Gastroesophageal sphincter (tissue), 4 donors: ENCODE results near the gene PHF2. TPM values are rescaled to one million over a fixed set of nuclear protein-coding genes. Genes with fewer than 3 reads are reported as not detected.

Experiments used
- ATAC-seq: fragments of 150-250 bp; one replicate; pipeline ENCODE4 v1.9.1; 2016; ENCODE audit warnings: mild to moderate bottlenecking, moderate library complexity
- H3K27ac ChIP-seq, 4 donors: fragments of 200-600 bp; sonication (generic) in 3 of 4; 1 replicate in 3 of 4; 2 replicates in 1 of 4; pipeline ENCODE4 v1.5.1; 2016 to 2019
- H3K27me3 ChIP-seq: fragments of 200-600 bp; sonication (generic); one replicate; pipeline ENCODE4 v1.5.1; 2019
- H3K36me3 ChIP-seq, 2 donors: fragments of 200-600 bp; sonication (generic); one replicate each; pipeline ENCODE4 v1.5.1; 2019; ENCODE audit warnings: control low read depth in 1 of 2
- H3K4me1 ChIP-seq, 3 donors: fragments of 200-600 bp; sonication (generic); 1 replicate in 2 of 3; 2 replicates in 1 of 3; pipeline ENCODE4 v1.5.1; 2016 to 2019; ENCODE audit warnings: control low read depth in 2 of 3
- H3K4me3 ChIP-seq, 2 donors: fragments of 200-600 bp; sonication (generic); one replicate each; pipeline ENCODE4 v1.5.1; 2019; ENCODE audit warnings: mild to moderate bottlenecking in 1 of 2, moderate library complexity in 1 of 2
- H3K9me3 ChIP-seq, 3 donors: fragments of 200-600 bp; sonication (generic); one replicate each; pipeline ENCODE4 v1.5.1; 2017 to 2019; ENCODE audit warnings: control low read depth in 2 of 3
- CTCF ChIP-seq, 4 experiments: fragments of 200-600 bp in 2 of 4; fragments of 450-650 bp in 2 of 4; sonication (generic) in 1 of 4; IDR thresholded peaks; one replicate each; pipeline ENCODE4 v1.5.1; 2017 to 2019; ENCODE audit warnings: antibody characterized with exemption in 4 of 4, mild to moderate bottlenecking in 2 of 4, moderate library complexity in 2 of 4
- EP300 ChIP-seq: sonication (generic); formaldehyde crosslinking; IDR thresholded peaks from one replicate; pipeline ENCODE4 v1.6.1; 2017; ENCODE audit warnings: antibody characterized with exemption, mild to moderate bottlenecking
- POLR2A ChIP-seq, 2 donors: fragments of 450-650 bp; IDR thresholded peaks; one replicate each; pipeline ENCODE4 v1.6.1; 2017; ENCODE audit warnings: antibody characterized with exemption in 2 of 2, mild to moderate bottlenecking in 2 of 2, moderate library complexity in 1 of 2
- POLR2AphosphoS5 ChIP-seq: sonication (generic); formaldehyde crosslinking; IDR thresholded peaks from one replicate; pipeline ENCODE4 v1.6.1; 2017; ENCODE audit warnings: antibody characterized with exemption
- whole genome bisulfite sequencing, 2 donors: methylation state at CpG; one replicate each; pipeline ENCODE4 v1.1.5; 2018; ENCODE audit warnings: low coverage in 1 of 2; 5-methylcytosine and 5-hydroxymethylcytosine counted together
- total RNA-seq, 4 donors: library from RNA; depleted of rRNA; stranded (reverse); fragments of >200 nt; gene quantifications; one replicate each; pipeline ENCODE4 v1.1.0, GENCODE V29; 2016

PHF2 gene
- total RNA-seq, 4 donors from 2014 or later: 37.2 to 51.2 (median 39.2) TPM

GRCh38 chr9:93599571-93600403 is 23.4 kb downstream of the PHF2 start:
- Histone ChIP-seq H3K9me3 (no peaks in the 10 kb centered on the region), H3K27me3 (no peaks in the 10 kb centered on the region), H3K4me1 (peaks cover 0 to 63% (median 9%) of the 10 kb centered on the region in 3 donors), H3K36me3 (no peaks in the 10 kb centered on the region), H3K27ac (no peak overlapping the region), H3K4me3 (no peak overlapping the region)
- WGBS, 2 donors: 0 to 74% methylated on average over 1 to 7 of the region's 17 CpGs
- ATAC-seq: no peak
- TF ChIP-seq POLR2AphosphoS5 (no peak), POLR2A (IDR thresholded peaks at IDR 0.05) (no peak), EP300 (no peak), CTCF (IDR thresholded peaks at IDR 0.05) (no peak)

GRCh38 chr9:93600504-93600903 is 24.1 kb downstream of the PHF2 start:
- H3K4me1 ChIP-seq: peaks cover 0 to 64% (median 9%) of the 10 kb centered on the region in 3 donors
- no peaks in the 10 kb centered on the region for H3K36me3 ChIP-seq

GRCh38 chr9:93601063-93601462 is 24.7 kb downstream of the PHF2 start:
- TF ChIP-seq CTCF (IDR thresholded peaks at IDR 0.05) (no peak), POLR2AphosphoS5 (no peak)
- 65 to 78% methylated on average over 3 to 4 of the region's 4 CpGs for WGBS, 2 donors
- Histone ChIP-seq H3K4me1 (peaks cover 0 to 62% (median 9%) of the 10 kb centered on the region in 3 donors), H3K4me3 (no peak overlapping the region), H3K27me3 (no peaks in the 10 kb centered on the region), H3K9me3 (no peaks in the 10 kb centered on the region), H3K27ac (no peak overlapping the region), H3K36me3 (no peaks in the 10 kb centered on the region)
- no peak for ATAC-seq

More at GRCh38 chr9:93600504-93600903, 24.1 kb downstream of the PHF2 start:
- Histone ChIP-seq H3K27ac (no peak overlapping the region), H3K4me3 (no peak overlapping the region), H3K9me3 (no peaks in the 10 kb centered on the region), H3K27me3 (no peaks in the 10 kb centered on the region)
- no peak for TF ChIP-seq POLR2AphosphoS5
- ATAC-seq: no peak
- WGBS, 2 donors: 100% methylated on average over 1 of the region's 3 CpGs; no CpG with 5 or more reads in 1 of the 2 donors

- H3K4me1 ChIP-seq: peaks cover 0 to 60% (median 9%) of the 10 kb centered on the region in 3 donors
- no peaks in the 10 kb centered on the region for H3K36me3 ChIP-seq
- H3K4me3 ChIP-seq: no peak overlapping the region
- no peak for TF ChIP-seq POLR2AphosphoS5
- no peak for TF ChIP-seq POLR2A (IDR thresholded peaks at IDR 0.05)
- TF ChIP-seq CTCF (IDR thresholded peaks at IDR 0.05): no peak
- TF ChIP-seq EP300: no peak
- WGBS, 2 donors: 63% methylated on average over 1 of the region's 5 CpGs; no CpG with 5 or more reads in 1 of the 2 donors
- H3K27ac ChIP-seq: no peak overlapping the region
- H3K9me3 ChIP-seq: no peaks in the 10 kb centered on the region
- ATAC-seq: no peak
- no peaks in the 10 kb centered on the region for H3K27me3 ChIP-seq
These were observed 25.3 kb downstream of the PHF2 start for GRCh38 chr9:93601666-93602065.

- ATAC-seq: no peak
- 86 to 100% methylated on average over 1 to 9 of the region's 15 CpGs for WGBS, 2 donors
- H3K27ac ChIP-seq: no peak overlapping the region
- no peaks in the 10 kb centered on the region for H3K36me3 ChIP-seq
- no peaks in the 10 kb centered on the region for H3K9me3 ChIP-seq
- H3K4me3 ChIP-seq: no peak overlapping the region
- peaks cover 0 to 51% (median 9%) of the 10 kb centered on the region in 3 donors for H3K4me1 ChIP-seq
- H3K27me3 ChIP-seq: no peaks in the 10 kb centered on the region
- TF ChIP-seq CTCF (IDR thresholded peaks at IDR 0.05): no peak
- no peak for TF ChIP-seq EP300
- TF ChIP-seq POLR2A (IDR thresholded peaks at IDR 0.05): no peak
- no peak for TF ChIP-seq POLR2AphosphoS5
These were observed 26.6 kb downstream of the PHF2 start for GRCh38 chr9:93603011-93603410.
